Measurements from ENCODE around the gene ECE2.

The ECE2 gene

GRCh38 chr3:184275961-184276910, at the start of gene ECE2:
Gene ECE2 (plus strand): TSS chr3:184276022. CDS start chr3:184276154, 132 bp downstream.
- H3K27ac Mint-ChIP-seq (ENCODE audit: low read depth): no peak within 1 kb of the TSS
- ATAC-seq (replicated peaks; ENCODE audit: extremely low read depth, poor library complexity, severe bottlenecking) (no peak), DNase-seq (ENCODE audit: low spot score in 2 of 2) (no peak)
- H3K36me3 Mint-ChIP-seq (ENCODE audit: insufficient read depth): no peaks in the 10 kb centered on the region
- peaks cover 7% of the 10 kb centered on the region for H3K4me1 Mint-ChIP-seq
- no peak within 1 kb of the TSS for H3K4me3 Mint-ChIP-seq
- H3K27me3 Mint-ChIP-seq: peaks cover 63% of the 10 kb centered on the region
- H3K9me3 Mint-ChIP-seq: no peaks in the 10 kb centered on the region

- no peak overlapping the region for H3K27ac Mint-ChIP-seq (ENCODE audit: low read depth)
- H3K9me3 Mint-ChIP-seq: no peaks in the 10 kb centered on the region
- peaks cover 16% of the 10 kb centered on the region for H3K4me1 Mint-ChIP-seq
- H3K36me3 Mint-ChIP-seq (ENCODE audit: insufficient read depth): no peaks in the 10 kb centered on the region
- peaks cover 64% of the 10 kb centered on the region for H3K27me3 Mint-ChIP-seq
- DNase-seq (ENCODE audit: low spot score in 2 of 2) (peak; percentile 27 to 37), ATAC-seq (replicated peaks; ENCODE audit: extremely low read depth, poor library complexity, severe bottlenecking) (no peak)
- no peak overlapping the region for H3K4me3 Mint-ChIP-seq
These were observed 48.3 kb upstream of the ECE2 start for GRCh38 chr3:184227481-184227935.

GRCh38 chr3:184228376-184229137, 47.3 kb upstream of the ECE2 start:
- Mint-ChIP-seq H3K4me3 (peak overlapping the region; percentile 77), H3K27ac (ENCODE audit: low read depth) (no peak overlapping the region), H3K9me3 (no peaks in the 10 kb centered on the region), H3K36me3 (ENCODE audit: insufficient read depth) (no peaks in the 10 kb centered on the region), H3K27me3 (peaks cover 69% of the 10 kb centered on the region), H3K4me1 (peaks cover 16% of the 10 kb centered on the region)
- no peak for DNase-seq (ENCODE audit: low spot score in 2 of 2)
- ATAC-seq (replicated peaks; ENCODE audit: extremely low read depth, poor library complexity, severe bottlenecking): no peak

- DNase-seq (ENCODE audit: low spot score in 2 of 2): peak; percentile 47 to 56
- H3K27me3 Mint-ChIP-seq: peaks cover 69% of the 10 kb centered on the region
These were observed 46.3 kb upstream of the ECE2 start, which contains the start of gene VWA5B2 for GRCh38 chr3:184229394-184230080. Gene VWA5B2 (plus strand): TSS chr3:184229585. CDS start chr3:184230529, 944 bp downstream.

GRCh38 chr3:184230081-184230602, 45.7 kb upstream of the ECE2 start:
- Mint-ChIP-seq H3K36me3 (ENCODE audit: insufficient read depth) (no peaks in the 10 kb centered on the region), H3K27me3 (peaks cover 64% of the 10 kb centered on the region), H3K27ac (ENCODE audit: low read depth) (no peak overlapping the region), H3K9me3 (no peaks in the 10 kb centered on the region), H3K4me1 (peaks cover 16% of the 10 kb centered on the region), H3K4me3 (peak overlapping the region; percentile 77)
- no peak for ATAC-seq (replicated peaks; ENCODE audit: extremely low read depth, poor library complexity, severe bottlenecking)
- no peak for DNase-seq (ENCODE audit: low spot score in 2 of 2)

More at GRCh38 chr3:184229394-184230080, 46.3 kb upstream of the ECE2 start, which contains the start of gene VWA5B2:
- peak; percentile 88 for ATAC-seq (replicated peaks; ENCODE audit: extremely low read depth, poor library complexity, severe bottlenecking)
- H3K4me1 Mint-ChIP-seq: peaks cover 16% of the 10 kb centered on the region
- peak within 1 kb of the TSS; percentile 77 for H3K4me3 Mint-ChIP-seq
- H3K9me3 Mint-ChIP-seq: no peaks in the 10 kb centered on the region
- no peaks in the 10 kb centered on the region for H3K36me3 Mint-ChIP-seq (ENCODE audit: insufficient read depth)
- H3K27ac Mint-ChIP-seq (ENCODE audit: low read depth): no peak within 1 kb of the TSS

GRCh38 chr3:184230603-184231528, 45.0 kb upstream of the ECE2 start:
- Mint-ChIP-seq H3K27ac (ENCODE audit: low read depth) (no peak overlapping the region), H3K4me3 (peak overlapping the region; percentile 77), H3K27me3 (peaks cover 57% of the 10 kb centered on the region), H3K36me3 (ENCODE audit: insufficient read depth) (no peaks in the 10 kb centered on the region), H3K9me3 (no peaks in the 10 kb centered on the region), H3K4me1 (peaks cover 16% of the 10 kb centered on the region)
- DNase-seq (ENCODE audit: low spot score in 2 of 2) (no peak), ATAC-seq (replicated peaks; ENCODE audit: extremely low read depth, poor library complexity, severe bottlenecking) (no peak)

GRCh38 chr3:184231671-184232070, 44.2 kb upstream of the ECE2 start:
- H3K4me3 Mint-ChIP-seq: peak overlapping the region; percentile 69
- no peak overlapping the region for H3K27ac Mint-ChIP-seq (ENCODE audit: low read depth)
- no peak for DNase-seq (ENCODE audit: low spot score in 2 of 2)
- no peaks in the 10 kb centered on the region for H3K9me3 Mint-ChIP-seq
- peaks cover 16% of the 10 kb centered on the region for H3K4me1 Mint-ChIP-seq
- peaks cover 48% of the 10 kb centered on the region for H3K27me3 Mint-ChIP-seq
- no peak for ATAC-seq (replicated peaks; ENCODE audit: extremely low read depth, poor library complexity, severe bottlenecking)
- H3K36me3 Mint-ChIP-seq (ENCODE audit: insufficient read depth): no peaks in the 10 kb centered on the region

- no peak overlapping the region for H3K4me3 Mint-ChIP-seq
- peaks cover 16% of the 10 kb centered on the region for H3K4me1 Mint-ChIP-seq
- peaks cover 33% of the 10 kb centered on the region for H3K27me3 Mint-ChIP-seq
- no peak for ATAC-seq (replicated peaks; ENCODE audit: extremely low read depth, poor library complexity, severe bottlenecking)
- no peaks in the 10 kb centered on the region for H3K36me3 Mint-ChIP-seq (ENCODE audit: insufficient read depth)
- no peak overlapping the region for H3K27ac Mint-ChIP-seq (ENCODE audit: low read depth)
- H3K9me3 Mint-ChIP-seq: no peaks in the 10 kb centered on the region
- no peak for DNase-seq (ENCODE audit: low spot score in 2 of 2)
These were observed 42.5 kb upstream of the ECE2 start for GRCh38 chr3:184233127-184233843.

- no peak for DNase-seq (ENCODE audit: low spot score in 2 of 2)
These were observed 41.6 kb upstream of the ECE2 start for GRCh38 chr3:184234224-184234623.

GRCh38 chr3:184234671-184235380, 41.0 kb upstream of the ECE2 start:
- ATAC-seq (replicated peaks; ENCODE audit: extremely low read depth, poor library complexity, severe bottlenecking) (no peak), DNase-seq (ENCODE audit: low spot score in 2 of 2) (no peak)
- Mint-ChIP-seq H3K4me3 (no peak overlapping the region), H3K9me3 (no peaks in the 10 kb centered on the region), H3K27ac (ENCODE audit: low read depth) (no peak overlapping the region), H3K4me1 (peaks cover 9% of the 10 kb centered on the region), H3K27me3 (peaks cover 24% of the 10 kb centered on the region), H3K36me3 (ENCODE audit: insufficient read depth) (no peaks in the 10 kb centered on the region)

More at GRCh38 chr3:184234224-184234623, 41.6 kb upstream of the ECE2 start:
- no peak for ATAC-seq (replicated peaks; ENCODE audit: extremely low read depth, poor library complexity, severe bottlenecking)
- H3K36me3 Mint-ChIP-seq (ENCODE audit: insufficient read depth): no peaks in the 10 kb centered on the region
- no peaks in the 10 kb centered on the region for H3K9me3 Mint-ChIP-seq
- H3K4me3 Mint-ChIP-seq: no peak overlapping the region
- no peak overlapping the region for H3K27ac Mint-ChIP-seq (ENCODE audit: low read depth)
- peaks cover 24% of the 10 kb centered on the region for H3K27me3 Mint-ChIP-seq
- peaks cover 9% of the 10 kb centered on the region for H3K4me1 Mint-ChIP-seq
